Stomach (tissue), 9 donors: ENCODE results near the gene PRELID3B. TPM values are rescaled to one million over a fixed set of nuclear protein-coding genes. Genes with fewer than 3 reads are reported as not detected.

Experiments
- DNase-seq, 2 donors: peaks; one replicate each; pipeline versions ENCODE4 v3.0.0 to v3.0.0-alpha.2; 2013 to 2019
- H3K27ac ChIP-seq, 5 donors: fragments of 200-600 bp in 4 of 5; sonication (generic) in 4 of 5; one replicate each; pipeline ENCODE4 v1.5.1; 2013 to 2019; ENCODE audit warnings: mild to moderate bottlenecking in 1 of 5, moderate library complexity in 1 of 5
- H3K27me3 ChIP-seq, 3 donors: fragments of 200-600 bp; sonication (generic); one replicate each; pipeline ENCODE4 v1.5.1; 2017 to 2019; ENCODE audit warnings: mixed run types in 1 of 3
- H3K36me3 ChIP-seq, 4 donors: fragments of 200-600 bp; sonication (generic); 1 replicate in 3 of 4; 2 replicates in 1 of 4; pipeline ENCODE4 v1.5.1; 2016 to 2019
- H3K4me1 ChIP-seq, 4 donors: fragments of 200-600 bp; sonication (generic); one replicate each; pipeline ENCODE4 v1.5.1; 2016 to 2019
- H3K4me3 ChIP-seq, 4 donors: fragments of 200-600 bp; sonication (generic) in 3 of 4; one replicate each; pipeline ENCODE4 v1.5.1; 2016 to 2019; ENCODE audit warnings: mild to moderate bottlenecking in 1 of 4
- H3K9me3 ChIP-seq, 4 donors: fragments of 200-600 bp; sonication (generic); one replicate each; pipeline ENCODE4 v1.5.1; 2016 to 2019
- CTCF ChIP-seq, 7 experiments: fragments of 450-650 bp in 4 of 7; fragments of 200-600 bp in 3 of 7; sonication (generic) in 3 of 7; IDR thresholded peaks; one replicate each; pipeline ENCODE4 v1.5.1; 2016 to 2019; ENCODE audit warnings: antibody characterized with exemption in 7 of 7, control low read depth in 2 of 7, mild to moderate bottlenecking in 1 of 7
- EP300 ChIP-seq: sonication (generic); formaldehyde crosslinking; IDR thresholded peaks from one replicate; pipeline ENCODE4 v1.6.1; 2017; ENCODE audit warnings: antibody characterized with exemption
- POLR2A ChIP-seq, 4 donors: fragments of 450-650 bp; IDR thresholded peaks; one replicate each; pipeline ENCODE4 v1.6.1; 2016; ENCODE audit warnings: antibody characterized with exemption in 4 of 4, control low read depth in 2 of 4, mild to moderate bottlenecking in 1 of 4, moderate library complexity in 1 of 4
- POLR2AphosphoS5 ChIP-seq, 3 donors: sonication (generic); formaldehyde crosslinking; IDR thresholded peaks; one replicate each; pipeline ENCODE4 v1.6.1; 2016; ENCODE audit warnings: antibody characterized with exemption in 3 of 3
- WGBS, 5 donors: extraction: QIAGEN DNeasy Blood & Tissue Kit in 3 of 5; methylation state at CpG; one replicate each; pipeline versions ENCODE4 v1.1.5 to v1.1.7; 2013 to 2018; 5-methylcytosine and 5-hydroxymethylcytosine counted together
- intact Hi-C: fragments of 100-400 bp; cut with DNase I; formaldehyde crosslinking; loops from one replicate; pipeline ENCODE4 v1.15.1; 2023; ENCODE audit warnings: low total_unique reads
- polyA plus RNA-seq, 3 donors: library from polyadenylated mRNA; stranded (reverse); fragments of 200-250 nt; gene quantifications; one replicate each; pipeline ENCODE4 v1.2.3, GENCODE V29; 2013
- total RNA-seq, 5 donors: library from RNA; depleted of rRNA; stranded (reverse); fragments of >200 nt; gene quantifications; one replicate each; pipeline versions ENCODE4 v1.1.0 to v1.2.3, GENCODE V29; 2014 to 2016
- donor health status: healthy with polysubstance abuse.
- donor health status: Bipolar disorder and iron deficiency.
- donor health status: healthy.

The PRELID3B gene
- total and polyA plus RNA-seq, 8 donors = 20.0 to 322 (median 56.1) TPM

- TF ChIP-seq EP300 (no peak), POLR2AphosphoS5 (IDR thresholded peaks at IDR 0.05) (no peak), POLR2A (IDR thresholded peaks at IDR 0.05) (no peak), CTCF (IDR thresholded peaks at IDR 0.05) (no peak)
- Histone ChIP-seq H3K9me3 (no peaks in the 10 kb centered on the region), H3K4me3 (no peak overlapping the region), H3K4me1 (peaks cover 0 to 3% (median 0%) of the 10 kb centered on the region in 4 donors), H3K27me3 (peaks cover 0 to 13% (median 0%) of the 10 kb centered on the region in 3 donors), H3K36me3 (no peaks in the 10 kb centered on the region), H3K27ac (no peak overlapping the region)
- intact Hi-C loops = no loop called here
- WGBS, 5 donors = 45 to 55% (median 47%) methylated on average over 9 of the region's 9 CpGs
- peak in 1 of 2 donors; percentile 40 for DNase-seq
Measured at GRCh38 chr20:59084041-59084850, 41.7 kb upstream of the PRELID3B start.

- intact Hi-C loops = no loop called here
- H3K27ac ChIP-seq = no peak overlapping the region
- WGBS, 5 donors = 67 to 90% (median 79%) methylated on average over 1 of the region's 1 CpG
Measured at GRCh38 chr20:59082981-59083380, 40.4 kb upstream of the PRELID3B start.

GRCh38 chr20:59082077-59082740, 39.6 kb upstream of the PRELID3B start:
- Histone ChIP-seq H3K36me3 (no peaks in the 10 kb centered on the region), H3K9me3 (no peaks in the 10 kb centered on the region), H3K4me1 (peaks cover 0 to 3% (median 0%) of the 10 kb centered on the region in 4 donors), H3K27me3 (peaks cover 0 to 31% (median 6%) of the 10 kb centered on the region in 3 donors), H3K27ac (no peak overlapping the region), H3K4me3 (no peak overlapping the region)
- no peak for DNase-seq
- TF ChIP-seq POLR2A (IDR thresholded peaks at IDR 0.05) (no peak), POLR2AphosphoS5 (IDR thresholded peaks at IDR 0.05) (no peak), EP300 (no peak), CTCF (IDR thresholded peaks at IDR 0.05) (peak in 1 of 7 experiments; percentile 51)
- 27 to 42% (median 30%) methylated on average over 3 of the region's 3 CpGs for WGBS, 5 donors
- intact Hi-C loops = no loop called here

More at GRCh38 chr20:59082981-59083380, 40.4 kb upstream of the PRELID3B start:
- TF ChIP-seq CTCF (IDR thresholded peaks at IDR 0.05) (no peak), POLR2AphosphoS5 (IDR thresholded peaks at IDR 0.05) (no peak), EP300 (no peak), POLR2A (IDR thresholded peaks at IDR 0.05) (no peak)
- Histone ChIP-seq H3K9me3 (no peaks in the 10 kb centered on the region), H3K4me3 (no peak overlapping the region), H3K4me1 (peaks cover 0 to 3% (median 0%) of the 10 kb centered on the region in 4 donors), H3K27me3 (peaks cover 0 to 24% (median 0%) of the 10 kb centered on the region in 3 donors), H3K36me3 (no peaks in the 10 kb centered on the region)
- DNase-seq = no peak

- Histone ChIP-seq H3K4me3 (no peak overlapping the region), H3K4me1 (peaks cover 0 to 3% (median 0%) of the 10 kb centered on the region in 4 donors), H3K27me3 (peaks cover 0 to 43% (median 6%) of the 10 kb centered on the region in 3 donors), H3K27ac (no peak overlapping the region), H3K36me3 (no peaks in the 10 kb centered on the region), H3K9me3 (no peaks in the 10 kb centered on the region)
- intact Hi-C loops = no loop called here
- DNase-seq = no peak
- TF ChIP-seq POLR2A (IDR thresholded peaks at IDR 0.05) = no peak
- no peak for TF ChIP-seq POLR2AphosphoS5 (IDR thresholded peaks at IDR 0.05)
- no peak for TF ChIP-seq CTCF (IDR thresholded peaks at IDR 0.05)
- TF ChIP-seq EP300 = no peak
- 31 to 46% (median 33%) methylated on average over 3 of the region's 3 CpGs for WGBS, 5 donors
Measured at GRCh38 chr20:59081036-59081435, 38.5 kb upstream of the PRELID3B start.
